ENCODE measurements around the gene EME1.

EME1 gene

DNA sequence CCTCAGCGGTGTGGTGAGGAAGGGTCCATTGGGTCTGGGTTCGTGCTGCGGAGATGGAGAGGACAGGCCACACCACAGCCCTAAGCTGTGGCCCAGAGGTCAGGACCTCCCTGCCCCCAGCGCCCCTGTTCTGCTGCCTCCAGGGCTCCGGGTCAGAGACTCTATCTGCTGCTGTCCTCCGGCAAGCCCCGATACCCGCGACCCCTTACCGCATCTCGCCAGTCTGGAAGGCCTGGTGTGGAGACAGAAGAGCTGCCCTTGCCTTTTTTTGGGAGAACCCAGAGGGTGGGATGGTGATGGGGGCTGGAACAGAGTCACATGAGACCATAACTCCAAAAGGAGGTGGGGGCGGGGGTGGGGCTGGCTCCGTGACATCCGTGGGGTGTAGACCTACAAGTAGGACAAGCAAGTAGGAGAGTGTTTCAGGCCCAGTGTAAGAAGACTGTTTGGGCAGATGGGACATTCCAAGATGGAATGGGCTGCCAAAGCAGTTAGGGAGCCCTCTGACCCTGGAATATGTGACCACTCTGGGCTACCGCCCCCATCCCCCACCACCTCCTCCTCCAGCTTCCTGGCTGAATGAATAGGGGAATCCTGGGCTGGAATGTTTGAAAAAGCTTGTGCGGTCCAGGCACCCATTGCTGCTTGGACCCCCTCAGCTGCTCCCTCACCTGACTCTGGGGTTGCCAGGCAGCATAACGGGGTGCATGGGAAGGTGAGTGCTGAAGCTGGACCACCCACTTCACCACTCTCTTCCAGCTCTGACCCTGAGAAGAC lies 25.7 kb upstream of the EME1 start:
- H3K4me3 ChIP-seq (ENCODE audit: low read depth, low read length) = peak overlapping the region; percentile 73
- no peak for DNase-seq (ENCODE audit: low read depth)

DNA sequence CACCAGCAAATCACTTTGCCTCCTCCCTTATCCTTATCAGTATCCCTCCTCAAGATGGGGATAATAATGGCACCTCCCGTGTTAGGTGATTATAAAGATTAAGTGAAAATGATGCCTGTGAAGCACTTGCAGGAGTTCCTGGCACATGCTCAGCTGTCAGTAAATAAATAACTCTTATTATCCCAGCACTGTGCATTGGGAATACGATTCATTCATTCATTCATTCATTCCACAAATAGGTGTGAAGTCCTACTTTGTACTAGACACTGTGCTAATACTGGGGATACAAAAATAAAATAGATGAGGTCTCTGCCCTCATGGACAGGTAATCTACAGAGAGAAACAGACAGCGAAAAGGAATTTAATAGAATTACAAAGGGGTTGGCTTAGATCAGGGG lies 25.1 kb upstream of the EME1 start:
- peak overlapping the region; percentile 73 for H3K4me3 ChIP-seq (ENCODE audit: low read depth, low read length)

DNA sequence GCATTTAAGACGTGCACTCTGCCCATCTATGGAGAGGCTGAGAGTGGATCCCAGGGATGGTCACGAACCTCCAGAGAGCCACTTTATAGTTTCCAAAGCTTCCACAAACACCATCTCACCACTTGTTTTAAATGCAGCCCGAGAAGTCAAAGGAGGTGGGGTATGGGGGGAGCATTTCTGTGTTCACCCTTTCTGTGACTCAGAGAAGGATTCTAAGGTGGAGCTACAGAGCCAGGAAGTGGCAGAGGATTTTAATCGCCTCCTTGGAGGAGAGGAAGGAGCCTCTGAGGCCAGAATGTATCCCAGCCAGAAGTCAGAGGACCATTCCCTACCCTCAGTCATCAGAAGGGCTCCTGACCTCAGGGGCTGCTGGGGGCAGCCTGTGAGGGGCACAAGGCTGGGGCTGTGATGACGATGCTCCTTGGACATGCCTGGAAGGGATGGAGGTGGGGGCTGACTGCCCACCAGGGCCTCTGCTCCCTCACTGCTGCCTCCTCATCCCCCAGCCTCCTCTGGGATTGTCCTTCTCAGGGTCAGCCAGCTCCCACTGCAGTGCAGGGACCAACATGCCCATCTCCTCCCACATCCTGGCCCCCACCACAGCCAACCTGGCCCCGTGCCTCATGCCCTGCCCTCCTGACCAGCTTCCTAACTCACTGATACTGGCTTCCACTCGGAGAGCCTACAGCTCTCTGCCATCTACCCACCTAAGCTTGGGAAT lies 24.3 kb upstream of the EME1 start:
- no peak overlapping the region for H3K4me3 ChIP-seq (ENCODE audit: low read depth, low read length)
- DNase-seq (ENCODE audit: low read depth) = no peak

More for the DNA sequence above, 25.1 kb upstream of the EME1 start:
- no peak for DNase-seq (ENCODE audit: low read depth)

DNA sequence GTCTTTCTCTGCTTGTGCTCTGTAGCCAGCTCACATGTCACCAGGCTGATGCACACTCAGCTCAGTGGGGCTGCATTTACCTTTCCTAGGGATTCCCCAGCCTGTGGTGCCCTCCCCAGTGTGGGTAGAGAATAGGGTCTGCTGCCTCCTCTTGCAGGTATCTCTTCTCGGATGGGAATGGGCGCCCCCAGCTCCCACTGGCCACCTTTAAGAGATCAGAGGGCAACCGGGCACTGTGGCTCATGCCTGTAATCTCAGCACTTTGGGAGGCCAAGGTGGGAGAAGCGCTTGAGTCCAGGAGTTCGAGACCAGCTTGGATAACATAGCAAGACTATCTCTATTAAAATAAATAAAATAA lies 23.8 kb upstream of the EME1 start:
- no peak for DNase-seq (ENCODE audit: low read depth)
- no peak overlapping the region for H3K4me3 ChIP-seq (ENCODE audit: low read depth, low read length)

DNA sequence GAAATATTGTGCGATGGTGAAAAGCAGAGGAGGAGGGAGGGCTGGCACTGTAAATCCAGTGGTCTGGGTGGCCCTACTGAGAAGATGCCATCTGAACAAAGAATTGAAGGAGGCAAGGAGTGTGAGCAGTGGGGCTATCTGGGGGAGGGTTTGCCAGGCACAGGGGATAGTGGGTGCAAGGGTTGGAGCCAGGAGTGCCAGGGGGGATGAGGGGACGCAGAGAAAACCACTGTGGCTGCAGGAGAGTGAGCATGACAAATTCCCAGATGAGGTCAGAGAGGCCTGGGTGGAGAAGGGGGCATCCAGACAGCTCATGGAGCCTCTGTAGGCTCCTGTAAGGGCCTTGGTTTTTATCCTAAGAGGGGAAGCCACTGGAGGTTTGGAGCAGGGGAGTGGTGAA lies 22.3 kb upstream of the EME1 start:
- DNase-seq (ENCODE audit: low read depth) = no peak
- H3K4me3 ChIP-seq (ENCODE audit: low read depth, low read length) = no peak overlapping the region

DNA sequence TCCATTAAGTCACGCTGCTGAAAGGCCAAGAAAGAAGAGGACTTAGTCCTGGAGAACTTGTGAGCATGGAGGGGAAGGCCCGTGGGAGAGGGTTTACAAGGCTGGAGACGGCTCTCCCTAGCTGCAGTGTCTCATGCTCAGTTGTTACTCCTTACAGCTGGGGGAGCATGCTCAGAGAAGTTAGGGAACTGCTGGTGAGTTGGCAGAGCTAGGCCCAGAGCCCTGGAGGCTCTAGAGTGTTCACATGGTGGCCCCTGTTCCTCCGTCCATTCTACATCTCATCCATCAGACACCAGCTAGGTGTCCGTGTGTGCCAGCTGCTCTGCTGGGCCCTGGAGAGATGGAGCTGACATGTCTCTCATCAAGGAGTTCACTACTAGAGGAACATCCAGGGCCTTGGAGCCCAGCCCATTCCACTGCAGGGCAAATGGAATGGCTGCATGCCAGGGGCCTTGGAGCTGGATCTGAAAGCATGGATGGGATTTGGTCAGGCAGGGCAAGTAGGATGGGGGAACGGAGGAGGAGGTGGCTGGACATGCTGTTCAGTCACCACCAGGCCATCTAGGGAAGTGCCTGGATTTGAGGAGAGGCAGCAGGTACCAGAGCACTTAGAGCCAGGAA lies 20.8 kb upstream of the EME1 start:
- DNase-seq (ENCODE audit: low read depth) = no peak
- H3K4me3 ChIP-seq (ENCODE audit: low read depth, low read length) = no peak overlapping the region

DNA sequence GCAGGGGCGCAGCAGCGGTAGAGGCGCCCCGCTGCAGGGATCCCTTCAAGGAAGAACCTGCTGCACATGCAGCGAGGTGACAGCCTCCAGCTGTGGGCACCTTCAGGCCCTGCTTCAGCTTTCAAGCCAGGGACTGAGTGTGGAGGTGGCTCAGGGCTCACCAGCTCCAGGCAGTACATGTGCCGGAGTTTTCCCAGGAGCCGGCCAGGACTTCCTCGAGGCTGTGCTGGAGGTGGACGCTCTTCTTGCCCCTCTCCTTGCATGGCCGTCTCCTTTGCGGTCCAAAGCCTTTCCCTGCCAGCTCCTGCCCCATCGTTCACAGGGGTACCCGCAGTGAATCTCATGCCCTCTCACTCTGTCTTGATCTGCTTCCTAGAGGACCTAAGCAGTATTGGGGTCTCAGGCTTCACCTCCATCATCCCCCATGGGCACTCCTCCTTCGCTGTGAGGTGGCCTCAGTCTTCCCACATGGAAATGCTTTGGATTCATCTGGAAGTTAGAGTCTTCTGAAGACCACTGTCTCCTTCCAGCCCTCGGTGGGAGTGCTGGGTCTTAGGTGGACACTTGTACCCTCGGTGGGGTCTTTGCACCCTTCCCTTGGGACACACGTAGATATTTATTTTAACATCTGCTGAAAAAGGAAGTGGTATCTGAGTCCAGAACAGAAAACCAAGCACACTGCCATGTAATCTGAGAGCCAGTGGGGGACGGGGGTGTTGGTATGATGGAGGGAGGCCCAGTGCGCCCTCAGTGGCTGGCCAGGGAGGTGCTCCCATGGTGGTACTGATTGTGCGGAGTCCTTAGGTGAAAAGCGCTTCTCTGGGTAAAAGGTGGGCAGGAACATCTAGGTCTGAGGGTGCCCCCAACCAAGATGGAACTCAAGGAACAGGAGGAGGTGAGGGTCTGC lies 20.1 kb upstream of the EME1 start:
- H3K4me3 ChIP-seq (ENCODE audit: low read depth, low read length) = no peak overlapping the region
- DNase-seq (ENCODE audit: low read depth) = no peak

DNA sequence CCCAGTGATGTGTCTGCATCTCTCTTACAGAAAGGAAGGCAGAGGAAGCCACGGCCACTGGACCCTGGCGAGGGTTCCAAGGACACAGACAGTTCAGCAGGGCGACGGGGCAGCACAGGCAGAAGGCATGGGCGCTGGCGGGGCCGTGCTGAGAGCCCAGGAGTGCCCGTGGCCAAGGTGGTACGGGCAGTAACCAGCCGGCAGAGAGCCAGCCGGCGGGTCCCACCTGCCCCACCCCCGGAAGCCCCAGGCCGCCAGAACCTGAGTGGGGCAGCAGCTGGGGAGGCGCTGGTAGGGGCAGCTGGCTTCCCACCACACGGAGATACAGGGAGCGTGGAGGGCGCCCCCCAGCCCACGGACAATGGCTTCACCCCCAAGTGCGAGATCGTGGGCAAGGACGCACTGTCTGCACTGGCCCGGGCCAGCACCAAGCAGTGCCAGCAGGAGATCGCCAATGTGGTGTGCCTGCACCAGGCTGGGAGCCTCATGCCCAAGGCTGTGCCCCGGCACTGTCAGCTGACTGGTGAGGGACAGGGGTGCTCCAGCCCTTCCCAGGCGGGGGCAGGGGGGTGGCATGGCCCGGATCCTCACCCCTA lies 19.3 kb upstream of the EME1 start:
- no peak overlapping the region for H3K4me3 ChIP-seq (ENCODE audit: low read depth, low read length)
- no peak for DNase-seq (ENCODE audit: low read depth)

DNA sequence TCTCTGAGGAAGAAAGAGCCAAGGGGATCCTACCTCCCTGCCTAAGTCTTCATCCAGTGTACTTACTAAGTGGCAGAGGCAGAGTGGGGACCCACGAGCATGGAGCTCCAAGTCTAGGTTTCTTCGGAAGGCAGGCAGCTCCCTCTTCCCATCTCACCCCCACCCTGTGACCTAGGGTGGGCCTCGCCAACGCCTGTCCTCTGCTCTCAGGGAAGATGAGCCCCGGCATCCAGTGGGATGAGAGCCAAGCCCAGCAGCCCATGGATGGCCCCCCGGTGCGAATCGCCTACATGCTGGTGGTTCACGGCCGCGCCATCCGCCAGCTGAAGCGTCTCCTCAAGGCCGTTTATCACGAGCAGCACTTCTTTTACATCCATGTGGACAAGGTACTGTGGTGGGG lies 18.8 kb upstream of the EME1 start:
- no peak overlapping the region for H3K4me3 ChIP-seq (ENCODE audit: low read depth, low read length)
- no peak for DNase-seq (ENCODE audit: low read depth)

DNA sequence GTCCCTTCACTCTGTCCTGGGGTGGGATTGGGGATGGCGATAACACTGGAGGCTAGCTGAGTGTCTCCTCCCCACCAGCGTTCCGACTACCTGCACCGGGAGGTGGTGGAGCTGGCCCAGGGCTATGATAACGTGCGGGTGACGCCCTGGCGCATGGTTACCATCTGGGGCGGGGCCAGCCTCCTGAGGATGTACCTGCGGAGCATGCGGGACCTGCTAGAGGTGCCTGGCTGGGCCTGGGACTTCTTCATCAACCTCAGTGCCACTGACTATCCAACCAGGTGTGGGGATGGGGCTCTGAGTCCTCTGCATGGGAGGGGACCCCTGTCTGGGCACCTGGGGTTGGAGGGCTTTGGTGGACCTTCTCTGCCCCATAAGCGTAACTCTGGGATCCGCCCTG lies 18.3 kb upstream of the EME1 start:
- DNase-seq (ENCODE audit: low read depth) = no peak
- H3K4me3 ChIP-seq (ENCODE audit: low read depth, low read length) = no peak overlapping the region

DNA sequence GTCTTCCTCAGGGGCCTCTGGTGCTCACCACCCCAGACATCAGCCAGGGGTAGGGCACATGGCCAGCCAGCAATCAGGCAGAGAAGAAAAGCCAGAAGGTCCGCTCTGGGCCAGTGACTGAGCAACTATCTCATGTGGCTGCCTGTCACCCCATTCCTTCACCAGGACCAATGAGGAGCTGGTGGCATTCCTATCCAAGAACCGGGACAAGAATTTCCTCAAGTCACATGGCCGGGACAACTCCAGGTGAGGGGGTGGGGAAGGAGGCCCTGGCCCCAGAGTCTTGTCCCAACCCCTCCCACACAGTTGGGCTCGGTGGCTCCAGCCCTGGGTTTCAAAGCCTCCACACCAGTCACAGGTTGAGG lies 17.7 kb upstream of the EME1 start:
- no peak for DNase-seq (ENCODE audit: low read depth)

DNA sequence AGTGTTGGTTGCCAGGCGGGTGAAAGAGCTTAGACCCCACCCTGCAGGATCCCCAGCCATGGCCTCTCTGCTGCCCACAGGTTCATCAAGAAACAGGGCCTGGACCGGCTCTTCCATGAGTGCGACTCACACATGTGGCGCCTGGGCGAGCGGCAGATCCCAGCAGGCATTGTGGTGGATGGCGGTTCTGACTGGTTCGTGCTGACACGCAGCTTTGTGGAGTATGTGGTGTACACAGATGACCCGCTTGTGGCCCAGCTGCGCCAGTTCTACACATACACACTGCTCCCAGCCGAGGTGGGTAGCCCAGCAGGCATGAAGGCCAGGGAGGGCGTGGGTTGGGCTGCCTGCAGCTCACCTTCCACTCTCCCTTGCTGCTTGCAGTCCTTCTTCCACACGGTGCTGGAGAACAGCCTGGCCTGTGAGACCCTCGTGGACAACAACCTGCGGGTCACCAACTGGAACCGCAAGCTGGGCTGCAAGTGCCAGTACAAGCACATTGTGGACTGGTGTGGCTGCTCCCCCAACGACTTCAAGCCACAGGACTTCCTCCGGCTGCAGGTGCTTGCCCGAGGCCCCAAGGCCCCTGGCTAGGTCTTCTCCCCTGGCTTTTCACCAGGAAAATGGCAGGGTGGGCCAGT lies 17.2 kb upstream of the EME1 start:
- no peak overlapping the region for H3K4me3 ChIP-seq (ENCODE audit: low read depth, low read length)
- DNase-seq (ENCODE audit: low read depth) = no peak

More for the DNA sequence above, 17.7 kb upstream of the EME1 start:
- no peak overlapping the region for H3K4me3 ChIP-seq (ENCODE audit: low read depth, low read length)

DNA sequence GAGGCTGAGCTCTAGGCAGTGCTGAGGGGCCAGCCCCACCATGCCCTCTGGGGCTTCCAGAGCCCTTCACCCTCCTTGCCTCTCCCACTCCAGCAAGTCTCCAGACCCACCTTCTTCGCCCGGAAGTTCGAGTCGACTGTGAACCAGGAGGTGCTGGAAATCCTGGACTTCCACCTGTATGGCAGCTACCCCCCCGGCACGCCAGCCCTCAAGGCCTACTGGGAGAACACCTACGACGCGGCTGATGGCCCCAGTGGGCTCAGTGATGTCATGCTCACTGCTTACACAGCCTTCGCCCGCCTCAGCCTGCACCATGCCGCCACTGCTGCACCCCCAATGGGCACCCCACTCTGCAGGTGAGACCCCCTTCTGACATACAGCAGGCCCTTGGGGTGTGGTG lies 16.6 kb upstream of the EME1 start:
- H3K4me3 ChIP-seq (ENCODE audit: low read depth, low read length) = no peak overlapping the region
- no peak for DNase-seq (ENCODE audit: low read depth)

DNA sequence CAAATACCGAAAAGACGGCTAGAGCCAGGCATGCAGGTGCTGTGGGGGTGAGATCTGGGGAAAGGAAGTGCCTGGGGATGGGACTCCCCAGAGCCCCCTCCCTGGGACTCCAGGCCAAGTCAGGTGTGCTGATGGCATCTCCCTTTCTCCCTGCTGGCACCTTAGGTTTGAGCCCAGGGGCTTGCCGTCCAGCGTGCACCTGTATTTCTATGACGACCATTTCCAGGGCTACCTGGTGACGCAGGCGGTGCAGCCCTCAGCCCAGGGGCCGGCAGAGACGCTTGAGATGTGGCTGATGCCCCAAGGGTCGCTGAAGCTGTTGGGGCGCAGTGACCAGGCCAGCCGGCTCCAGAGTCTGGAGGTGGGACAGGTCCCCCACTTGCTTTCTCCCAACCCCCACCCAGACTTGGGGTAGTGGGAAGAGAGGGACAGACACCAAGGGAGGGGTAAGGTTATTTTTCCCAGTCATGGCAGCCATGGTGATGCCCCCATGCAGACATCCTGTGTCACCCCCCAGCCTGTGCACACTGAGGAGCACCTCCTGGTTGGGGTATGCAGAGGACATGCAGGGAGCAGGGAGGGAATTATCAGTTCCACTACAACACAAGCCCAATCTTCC lies 16.0 kb upstream of the EME1 start:
- DNase-seq (ENCODE audit: low read depth) = no peak
- H3K4me3 ChIP-seq (ENCODE audit: low read depth, low read length) = no peak overlapping the region

DNA sequence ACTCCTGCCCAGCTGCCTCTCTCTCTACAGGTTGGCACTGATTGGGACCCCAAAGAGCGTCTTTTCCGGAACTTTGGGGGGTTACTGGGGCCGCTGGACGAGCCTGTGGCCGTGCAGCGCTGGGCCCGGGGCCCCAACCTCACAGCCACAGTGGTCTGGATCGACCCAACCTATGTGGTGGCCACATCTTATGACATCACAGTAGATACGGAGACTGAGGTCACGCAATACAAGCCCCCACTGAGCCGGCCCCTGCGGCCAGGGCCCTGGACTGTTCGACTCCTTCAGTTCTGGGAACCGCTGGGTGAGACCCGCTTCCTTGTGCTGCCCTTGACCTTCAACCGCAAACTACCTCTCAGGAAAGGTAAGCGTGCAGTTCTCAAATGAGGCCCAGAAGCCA lies 14.9 kb upstream of the EME1 start:
- H3K4me3 ChIP-seq (ENCODE audit: low read depth, low read length) = no peak overlapping the region
- DNase-seq (ENCODE audit: low read depth) = no peak

DNA sequence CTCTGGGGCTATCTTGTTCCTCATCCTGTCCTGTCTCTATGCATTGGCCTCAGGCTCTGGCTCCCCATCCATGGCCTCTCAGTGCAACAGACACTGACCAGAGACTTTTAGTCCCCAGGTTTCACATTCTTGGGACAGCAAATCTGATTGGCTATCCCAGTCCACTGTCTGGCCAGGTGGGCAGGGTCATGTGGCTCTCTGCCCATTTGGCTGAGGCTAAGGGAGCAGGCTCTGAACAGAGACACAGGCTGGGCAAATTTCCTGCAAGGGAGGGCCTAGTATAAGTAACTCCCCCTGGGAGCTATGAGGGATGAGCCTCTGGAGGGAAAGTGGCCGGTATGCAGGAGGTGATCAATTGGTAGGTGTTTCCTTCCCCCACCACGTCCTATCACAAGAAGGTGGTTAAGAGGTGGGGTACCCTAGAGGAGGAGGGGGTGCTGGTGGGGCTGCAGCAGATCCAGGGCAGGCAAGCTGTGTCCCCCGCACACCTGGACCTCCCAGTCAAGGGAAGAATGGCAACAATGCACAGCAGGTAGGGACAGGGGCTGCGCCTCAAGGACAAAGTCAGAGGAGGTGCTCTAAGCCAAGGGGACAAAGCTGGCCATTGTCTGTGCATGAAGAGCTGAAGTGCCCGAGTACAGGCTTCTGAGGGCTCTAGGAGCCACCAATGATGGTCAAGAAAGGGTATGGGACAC lies 13.9 kb upstream of the EME1 start:
- no peak for DNase-seq (ENCODE audit: low read depth)
- no peak overlapping the region for H3K4me3 ChIP-seq (ENCODE audit: low read depth, low read length)

DNA sequence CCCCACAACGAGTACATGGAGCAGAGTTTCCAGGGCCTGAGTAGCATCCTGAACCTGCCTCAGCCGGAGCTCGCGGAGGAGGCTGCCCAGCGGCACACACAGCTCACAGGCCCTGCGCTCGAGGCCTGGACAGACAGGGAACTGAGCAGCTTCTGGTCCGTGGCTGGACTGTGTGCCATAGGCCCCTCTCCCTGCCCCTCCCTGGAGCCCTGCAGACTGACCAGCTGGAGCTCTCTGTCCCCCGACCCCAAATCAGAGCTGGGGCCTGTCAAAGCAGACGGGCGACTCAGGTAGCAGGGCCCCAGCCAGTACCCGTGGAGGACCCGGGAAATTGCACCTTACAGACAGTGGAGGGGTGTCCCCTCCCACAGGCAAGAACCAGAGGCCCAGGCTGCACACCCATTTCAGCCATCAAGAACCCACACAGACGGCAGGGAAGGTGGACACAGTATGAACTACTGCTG lies 13.0 kb upstream of the EME1 start:
- no peak overlapping the region for H3K4me3 ChIP-seq (ENCODE audit: low read depth, low read length)
- no peak for DNase-seq (ENCODE audit: low read depth)

DNA sequence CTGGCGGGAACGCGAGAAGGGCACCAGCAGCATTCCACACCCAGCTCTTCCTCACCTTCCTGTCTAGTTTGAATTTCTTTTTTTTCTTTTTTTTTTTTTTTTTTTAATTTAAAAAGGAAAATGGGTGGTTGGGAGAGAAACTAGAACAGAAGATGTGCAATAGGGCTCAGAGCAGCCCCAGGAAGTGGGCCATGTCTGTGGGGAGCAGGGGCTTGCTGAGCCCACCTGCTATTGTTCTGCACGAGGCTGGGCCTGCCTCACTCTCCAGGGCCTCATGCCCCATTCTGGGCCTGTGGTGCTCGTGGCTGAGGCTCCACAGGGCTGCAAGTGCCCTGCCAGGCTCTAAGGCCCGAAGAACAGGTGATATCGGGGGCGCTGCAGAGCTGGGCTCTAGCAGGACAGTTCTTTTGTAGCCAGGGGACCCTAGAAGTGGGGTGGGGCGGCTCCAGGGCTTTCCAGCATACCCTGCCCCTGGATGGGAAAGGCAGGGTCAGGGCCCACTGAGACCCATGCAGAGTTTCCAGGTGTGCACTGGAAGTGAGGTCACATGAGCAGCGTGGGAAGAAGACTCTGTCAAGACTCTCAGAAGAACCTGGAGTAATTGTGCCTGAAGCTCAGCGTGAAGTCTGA lies 12.4 kb upstream of the EME1 start:
- no peak for DNase-seq (ENCODE audit: low read depth)
- H3K4me3 ChIP-seq (ENCODE audit: low read depth, low read length) = no peak overlapping the region
